AML-193 (cell line): ENCODE measurements around the gene MACROD2.

Source experiments
- DNase-seq, 2 experiments: peaks; one replicate each; lab custom pipeline; 2025; lab: John Stamatoyannopoulos, UW

MACROD2 gene

DNA sequence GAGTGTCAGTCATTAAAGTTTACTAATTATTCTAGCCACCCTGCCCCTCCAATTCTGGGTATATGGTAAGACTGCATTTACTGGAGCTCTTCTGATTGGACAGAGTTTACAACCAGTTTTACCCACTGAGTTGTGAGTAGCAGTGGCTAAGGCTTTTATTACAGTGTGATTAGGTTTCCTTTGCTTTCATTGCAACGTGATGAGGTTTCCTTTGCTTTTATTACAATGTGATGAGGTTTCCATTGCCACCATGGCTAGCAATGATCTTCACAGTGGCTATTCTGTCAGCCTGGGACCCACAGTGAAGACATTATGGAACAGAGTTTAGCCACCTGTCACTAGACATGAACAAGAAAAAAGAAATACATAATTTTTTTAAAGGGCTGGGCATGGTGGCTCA lies 1052.3 kb downstream of the MACROD2 start:
- no peak for DNase-seq

DNA sequence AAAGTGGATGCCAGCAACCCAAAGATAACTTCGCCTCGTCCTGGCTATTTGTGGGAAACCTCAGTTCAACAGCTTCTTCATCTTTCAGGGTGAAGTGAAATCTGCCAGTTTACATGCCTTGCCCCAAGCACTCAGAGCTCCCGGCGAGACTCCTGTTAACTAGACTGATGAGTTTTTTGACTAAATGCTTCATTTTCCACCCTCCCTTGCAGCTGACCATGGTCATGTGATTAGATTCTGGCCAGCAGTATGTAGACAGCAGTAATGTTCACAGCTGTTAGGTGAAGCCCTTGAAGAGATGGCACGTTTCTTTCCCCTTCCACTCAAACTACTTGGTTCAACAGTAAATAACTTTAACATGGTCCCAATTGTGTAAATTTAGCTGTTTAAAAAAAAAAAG lies 1060.9 kb downstream of the MACROD2 start:
- no peak for DNase-seq

DNA sequence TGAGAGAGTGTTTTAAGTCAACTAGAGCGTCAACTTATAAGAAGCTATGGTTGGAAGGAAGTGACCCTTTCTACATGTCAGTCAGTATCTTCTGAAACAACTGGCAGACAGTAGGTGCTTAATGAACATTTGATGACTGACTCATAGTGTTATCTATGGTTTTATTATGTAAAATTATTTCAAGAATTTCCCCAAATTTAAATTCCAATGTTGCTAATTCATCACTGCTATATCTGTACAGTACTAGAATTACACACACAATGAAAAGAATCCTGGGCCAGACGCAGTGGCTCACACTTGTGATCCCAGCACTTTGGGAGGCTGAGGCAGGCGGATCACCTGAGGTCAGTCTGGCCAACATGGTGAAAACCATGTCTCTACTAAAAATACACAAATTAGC lies 1063.5 kb downstream of the MACROD2 start:
- no peak for DNase-seq

DNA sequence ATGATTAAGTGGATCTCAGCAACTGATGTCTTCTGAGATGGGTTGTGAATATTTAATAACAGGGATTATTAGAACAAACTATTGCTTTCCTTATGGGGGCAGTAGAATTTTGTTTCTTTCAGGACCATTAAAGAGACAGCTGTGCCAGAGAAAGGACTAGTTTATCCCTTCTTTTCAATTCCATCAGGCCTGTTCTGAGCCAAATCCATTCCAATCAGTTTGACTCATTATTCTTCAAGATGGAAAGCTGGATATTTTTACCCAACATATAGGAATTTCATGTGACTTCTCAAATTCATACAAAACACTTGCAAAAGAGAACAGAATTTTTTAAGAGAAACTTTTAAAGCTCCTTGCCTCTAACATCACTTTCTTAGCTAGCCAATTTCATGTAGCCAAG lies 1064.1 kb downstream of the MACROD2 start:
- no peak for DNase-seq

DNA sequence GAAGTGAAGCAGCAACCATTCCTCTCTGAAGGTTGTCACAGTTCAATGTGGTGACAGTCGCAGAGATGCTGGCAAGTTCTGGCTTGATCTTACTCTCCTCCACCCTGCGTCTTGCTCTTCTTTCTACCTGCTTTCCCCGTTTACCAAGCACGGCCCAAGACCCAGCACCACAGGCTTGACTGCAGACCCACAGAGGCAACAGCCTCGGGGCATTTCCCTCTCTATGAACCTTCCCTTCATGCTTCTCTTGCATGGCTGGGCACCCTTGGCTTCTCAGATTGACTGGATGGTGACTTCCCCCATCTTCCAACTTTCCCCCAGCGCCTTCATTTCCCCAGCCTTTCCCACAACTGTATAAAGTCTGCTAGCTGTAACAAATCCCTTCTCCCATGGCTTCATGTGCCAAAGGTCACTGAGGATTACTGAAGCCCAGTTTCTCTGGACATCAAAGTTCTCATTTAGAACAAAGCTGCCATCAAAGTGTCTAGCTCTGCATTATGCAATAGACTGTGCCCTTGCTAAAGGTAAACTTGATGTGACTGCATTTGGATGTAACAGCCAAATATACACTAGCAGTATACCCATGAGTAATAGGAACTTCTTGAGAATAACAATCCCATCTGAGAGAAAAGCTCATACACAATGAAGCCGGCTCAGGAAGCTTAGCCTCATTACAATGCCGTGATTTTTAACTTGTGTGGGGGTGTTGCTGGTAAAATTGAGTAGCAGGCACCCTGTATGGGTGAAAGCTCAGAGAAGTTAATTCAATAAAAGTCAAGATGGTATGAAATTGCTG lies 1065.1 kb downstream of the MACROD2 start:
- no peak for DNase-seq

DNA sequence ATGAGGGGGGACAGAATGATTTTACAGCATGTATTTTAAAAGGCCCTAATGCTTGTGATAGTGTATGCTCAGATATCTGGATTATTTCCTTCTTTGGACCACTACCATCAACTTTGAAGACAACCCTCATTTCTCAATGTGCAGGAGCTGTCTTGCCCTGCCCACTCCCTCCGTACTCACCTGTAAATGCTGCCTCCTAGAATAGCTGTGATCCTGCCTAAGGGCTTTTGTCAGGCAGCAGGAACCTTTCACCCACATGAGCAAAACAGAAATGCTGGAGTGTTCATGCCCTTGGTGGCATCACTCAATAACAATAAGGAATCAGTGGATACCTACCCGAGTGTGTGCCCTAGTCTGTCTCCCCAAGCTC lies 1065.7 kb downstream of the MACROD2 start:
- no peak for DNase-seq

DNA sequence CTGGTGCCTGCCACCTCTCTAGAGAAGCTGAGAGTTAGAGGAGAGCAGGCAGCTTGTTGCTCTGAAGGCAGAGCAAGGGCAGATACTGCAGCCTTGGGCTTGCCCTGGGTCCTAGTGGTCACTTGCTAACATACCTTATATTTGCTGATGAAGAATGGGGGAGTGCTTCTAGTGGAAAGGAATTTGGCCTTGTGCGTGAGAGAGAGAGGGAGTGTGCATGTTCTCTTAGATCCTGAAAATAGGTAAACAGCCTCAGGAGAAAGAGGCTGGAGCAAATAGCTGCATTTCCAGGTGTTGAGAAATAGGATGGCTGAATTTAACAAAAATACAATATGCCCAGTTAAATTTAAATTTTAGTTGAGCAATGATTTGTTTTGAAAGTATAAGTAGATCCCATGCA lies 1066.6 kb downstream of the MACROD2 start:
- DNase-seq, result no peak

DNA sequence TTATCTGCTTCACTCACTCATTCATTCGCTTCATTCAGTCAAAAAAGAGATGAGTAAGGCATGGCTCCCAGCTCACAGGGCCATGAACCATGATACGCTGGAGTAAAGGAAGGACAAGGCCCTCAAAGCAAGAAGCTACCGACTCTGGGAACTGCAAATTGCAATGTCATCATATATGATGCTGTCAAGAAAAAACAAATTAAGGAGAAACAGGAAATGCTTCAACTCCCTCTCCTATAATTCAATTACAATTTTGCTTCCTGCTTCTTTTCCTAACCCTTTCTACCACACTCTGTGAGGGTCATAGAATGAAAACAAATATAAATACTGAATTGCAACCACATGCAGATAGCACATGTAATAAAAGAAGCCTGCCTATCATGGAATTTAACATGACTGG lies 1067.8 kb downstream of the MACROD2 start:
- no peak for DNase-seq

DNA sequence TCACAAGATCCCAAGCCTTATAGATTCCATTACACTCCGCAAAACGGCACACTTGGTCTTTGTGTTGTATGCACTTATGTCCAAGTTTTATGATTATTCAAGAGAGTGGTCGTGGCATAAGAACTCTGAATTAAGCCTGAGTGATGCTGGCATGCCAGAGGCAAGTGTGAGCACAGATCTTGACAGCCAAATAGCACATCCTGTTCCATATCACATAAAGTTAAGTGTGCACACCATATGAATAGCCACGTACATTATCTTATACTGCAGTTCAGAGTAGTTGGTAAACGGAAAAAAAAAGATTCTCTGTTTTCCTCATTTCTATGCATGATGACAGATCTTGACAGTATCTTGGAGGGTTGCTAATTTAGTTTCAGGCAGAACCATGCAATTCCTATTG lies 1069.4 kb downstream of the MACROD2 start:
- no peak for DNase-seq

DNA sequence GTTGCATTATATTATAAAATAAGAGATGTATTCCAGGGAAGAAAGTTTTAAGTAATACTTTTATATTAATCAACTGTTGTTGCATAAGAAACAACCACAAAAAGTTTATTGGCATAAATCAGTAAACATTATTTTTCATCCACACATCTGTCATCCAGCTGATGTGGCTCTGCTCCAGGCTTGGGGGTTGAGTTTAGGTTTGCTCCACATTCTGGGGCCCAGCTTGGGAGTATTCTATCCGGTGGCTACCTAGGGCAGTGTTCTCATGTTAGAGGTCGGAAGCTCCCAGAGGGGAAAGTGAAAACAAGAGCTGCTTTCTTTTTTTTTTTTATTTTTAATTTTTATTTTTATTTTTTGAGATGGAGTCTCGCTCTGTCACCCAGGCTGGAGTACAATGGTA lies 1070.5 kb downstream of the MACROD2 start:
- DNase-seq, result no peak

DNA sequence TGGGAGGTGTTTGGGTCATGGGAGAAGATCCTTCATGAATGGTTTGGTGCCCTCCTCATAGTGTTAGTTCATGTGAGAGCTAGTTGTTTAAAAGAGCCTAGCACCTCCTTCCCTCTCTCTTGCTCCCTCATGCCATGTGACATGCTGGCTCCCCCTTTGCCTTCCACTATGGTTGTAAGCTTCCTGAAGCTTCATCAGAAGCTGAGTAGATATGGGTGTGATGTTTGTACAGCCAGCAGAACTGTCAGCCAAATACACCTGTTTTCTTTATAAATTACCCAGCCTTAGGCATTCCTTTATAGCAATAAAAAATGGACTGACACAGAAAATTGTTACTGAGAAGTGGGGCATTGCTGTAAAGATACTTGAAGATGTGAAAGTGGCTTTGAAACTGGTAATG lies 1073.2 kb downstream of the MACROD2 start:
- DNase-seq, result no peak

DNA sequence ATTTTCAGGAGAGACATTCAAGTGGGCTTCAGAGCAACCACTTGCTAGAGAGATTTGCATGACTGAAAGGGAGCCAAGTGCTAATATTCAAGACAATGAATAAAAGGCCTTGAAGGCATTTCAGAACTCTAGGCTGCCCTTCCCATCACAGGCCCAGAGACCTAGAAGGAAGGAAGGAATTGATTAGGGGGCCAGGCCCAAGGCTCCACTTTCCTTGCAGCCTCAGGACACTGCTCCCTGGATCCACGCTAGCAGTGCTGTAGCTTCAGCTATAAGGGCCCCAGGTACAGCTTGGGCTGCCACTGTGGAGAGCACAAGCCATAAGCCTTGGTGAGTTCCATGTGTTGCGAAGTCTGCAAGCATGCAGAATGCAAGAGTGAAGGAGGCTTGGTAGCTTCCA lies 1074.0 kb downstream of the MACROD2 start:
- no peak for DNase-seq

DNA sequence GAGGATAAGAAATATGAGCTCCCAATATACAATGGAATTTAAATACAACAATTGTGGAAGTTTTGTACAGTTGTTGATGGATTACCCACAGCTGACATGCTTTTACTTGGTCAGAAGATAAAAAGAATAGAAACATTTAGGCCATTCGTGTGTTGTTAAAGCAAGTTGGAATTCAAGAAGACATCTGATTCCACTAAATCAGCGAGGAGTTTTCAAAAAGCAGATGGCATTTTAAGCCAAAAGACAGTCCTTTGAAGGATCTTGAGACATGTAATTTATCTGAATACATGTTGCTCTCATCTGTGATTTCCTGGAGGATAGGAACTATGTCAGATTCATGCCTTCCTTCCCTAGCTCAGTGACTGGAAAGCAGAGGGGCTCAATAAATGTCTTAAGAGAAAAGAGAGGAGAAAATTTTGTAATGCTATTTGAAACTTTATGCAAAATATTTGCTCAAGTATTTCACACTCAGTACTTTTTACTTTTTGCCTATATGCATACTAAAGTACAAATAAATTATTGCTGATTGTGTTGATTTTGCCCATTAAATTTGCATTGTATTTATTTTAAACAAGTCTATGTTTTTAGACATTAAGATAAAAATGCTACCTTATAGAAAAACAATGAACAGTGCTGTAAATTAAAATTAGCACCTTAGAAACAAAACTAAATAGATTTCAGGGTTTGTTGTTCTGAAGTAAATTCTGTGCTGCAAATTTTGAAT lies 1075.9 kb downstream of the MACROD2 start:
- DNase-seq, result no peak

DNA sequence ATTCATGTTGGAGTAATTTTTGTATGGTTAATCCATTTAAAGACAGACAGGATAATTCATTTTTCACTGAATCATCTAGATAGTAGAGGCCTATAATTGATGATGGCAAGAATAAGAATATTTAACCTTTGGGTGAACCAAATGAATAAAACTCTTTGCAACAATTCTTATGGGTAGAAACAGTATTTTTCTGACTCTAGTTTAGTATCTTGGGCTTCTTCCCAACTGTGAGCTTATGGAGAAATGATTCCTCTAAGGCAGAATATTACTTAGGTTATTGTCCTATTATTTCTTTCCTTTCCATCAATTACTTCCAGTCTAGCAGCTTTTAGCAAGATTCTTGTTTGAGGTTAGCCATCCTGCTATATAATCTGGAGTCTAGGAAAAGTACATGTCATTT lies 1077.0 kb downstream of the MACROD2 start:
- DNase-seq, result no peak

DNA sequence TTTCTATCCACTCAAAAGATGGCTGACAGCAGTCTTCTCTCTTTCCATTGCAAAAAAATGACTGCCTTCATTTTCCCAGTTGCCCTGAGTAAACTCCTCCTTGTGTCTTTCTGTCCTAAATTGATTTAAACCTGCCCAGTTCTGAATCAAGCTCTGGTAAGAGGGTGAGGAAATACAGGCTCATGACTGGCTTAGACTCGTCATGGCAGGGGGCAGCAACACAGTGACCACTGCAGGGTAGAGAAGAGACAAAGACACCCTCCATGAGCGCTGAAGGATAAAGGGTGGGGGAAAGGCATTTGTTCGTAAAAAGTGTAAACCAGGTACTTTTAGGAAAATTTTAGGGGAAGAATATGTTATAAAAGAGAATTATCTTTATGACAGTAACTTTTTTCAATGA lies 1080.3 kb downstream of the MACROD2 start:
- DNase-seq, result no peak

DNA sequence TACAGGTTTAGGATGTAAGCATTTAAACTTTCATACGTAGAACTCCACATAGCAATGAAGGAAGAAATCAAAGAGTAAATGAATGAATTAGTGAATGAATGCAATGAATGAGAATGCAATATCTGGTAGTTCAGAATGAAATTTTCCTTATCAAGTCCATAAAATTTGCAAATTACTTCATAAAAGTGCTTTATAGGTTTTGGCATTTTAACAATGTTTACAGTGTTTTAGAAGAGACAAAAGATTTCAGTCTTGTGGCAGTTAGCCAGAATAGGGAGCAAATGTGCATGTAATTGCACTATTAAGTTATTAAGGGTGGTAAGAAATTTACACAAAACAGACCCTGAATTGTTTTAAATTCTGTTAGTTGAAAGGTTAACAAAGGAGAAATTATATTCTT lies 1081.5 kb downstream of the MACROD2 start:
- DNase-seq, result no peak

DNA sequence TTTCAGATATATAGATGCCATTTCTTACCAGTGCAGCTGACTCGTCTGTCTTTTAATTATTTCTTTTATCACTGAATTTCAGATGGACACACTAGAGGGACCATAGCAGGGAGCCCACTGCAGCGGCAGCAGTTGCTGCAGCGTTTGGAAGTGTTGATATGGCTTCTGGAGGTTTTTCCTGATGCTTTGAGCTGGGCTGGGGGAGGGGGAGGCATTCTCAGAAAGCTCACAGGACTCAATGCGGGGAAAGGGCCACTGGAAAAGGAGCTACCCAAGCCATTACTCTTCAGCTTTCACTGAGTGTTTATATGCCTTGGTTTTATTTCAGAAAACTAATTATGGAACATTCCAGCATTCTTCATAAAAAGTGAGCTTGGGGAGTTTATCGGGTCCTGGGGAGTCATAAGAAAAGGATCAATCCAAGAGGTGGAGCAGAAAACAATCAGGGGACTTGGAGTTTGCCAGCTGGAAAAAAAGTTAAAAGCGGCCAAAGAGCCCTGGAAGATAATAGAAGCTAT lies 1082.5 kb downstream of the MACROD2 start:
- DNase-seq, result no peak

DNA sequence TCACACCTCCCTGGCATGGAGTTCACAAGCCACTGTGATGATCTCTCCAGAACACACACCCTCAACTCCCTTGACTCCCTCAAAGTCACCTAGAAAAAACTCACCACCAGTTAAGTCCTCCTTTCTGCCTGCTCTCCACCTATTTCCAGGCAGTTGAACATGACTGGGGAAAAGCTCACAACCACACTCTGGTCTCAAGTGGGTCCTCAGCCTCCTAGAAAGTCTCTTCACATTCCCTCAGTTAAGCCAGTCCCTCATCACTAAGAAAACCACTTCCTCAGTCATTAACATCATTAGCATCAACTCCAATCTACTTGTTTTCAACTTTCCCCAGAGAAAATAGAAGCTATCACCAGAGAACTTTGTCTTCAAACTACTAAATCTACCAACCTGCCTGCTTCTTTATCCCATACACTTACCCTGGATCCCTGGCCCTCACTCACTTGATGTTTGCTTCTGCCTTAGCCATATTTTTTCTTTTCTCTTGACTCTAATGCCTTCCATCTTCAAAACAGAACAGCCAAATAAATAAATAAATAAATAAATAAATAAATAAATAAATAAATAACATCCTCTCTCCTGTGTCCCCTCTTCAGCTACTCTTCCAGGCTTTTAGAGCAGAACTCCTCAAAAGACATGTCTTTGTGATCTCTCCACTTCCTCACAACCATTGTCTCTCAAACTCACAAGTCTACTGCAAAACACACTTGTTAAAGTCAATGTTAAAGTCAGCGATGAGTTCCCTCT lies 1084.5 kb downstream of the MACROD2 start:
- DNase-seq, result no peak

DNA sequence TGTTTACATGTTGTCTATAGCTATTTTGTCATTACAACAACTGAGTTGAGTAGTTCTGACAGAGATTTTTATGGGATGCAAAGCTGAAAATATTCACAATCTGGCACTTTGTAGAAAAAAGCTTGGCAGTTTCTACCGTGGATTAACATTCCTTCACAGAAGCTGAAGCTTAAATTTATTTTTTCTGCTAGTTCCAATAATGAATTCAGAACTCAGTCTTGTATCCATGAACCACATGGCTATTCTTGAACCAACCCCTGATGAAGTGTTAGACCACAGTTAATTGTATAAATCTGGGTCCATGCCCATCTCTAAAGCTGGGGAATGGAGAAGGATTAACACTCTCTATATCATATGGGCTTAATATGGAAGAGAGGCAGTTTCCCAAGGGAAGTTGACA lies 1085.9 kb downstream of the MACROD2 start:
- DNase-seq, result no peak

DNA sequence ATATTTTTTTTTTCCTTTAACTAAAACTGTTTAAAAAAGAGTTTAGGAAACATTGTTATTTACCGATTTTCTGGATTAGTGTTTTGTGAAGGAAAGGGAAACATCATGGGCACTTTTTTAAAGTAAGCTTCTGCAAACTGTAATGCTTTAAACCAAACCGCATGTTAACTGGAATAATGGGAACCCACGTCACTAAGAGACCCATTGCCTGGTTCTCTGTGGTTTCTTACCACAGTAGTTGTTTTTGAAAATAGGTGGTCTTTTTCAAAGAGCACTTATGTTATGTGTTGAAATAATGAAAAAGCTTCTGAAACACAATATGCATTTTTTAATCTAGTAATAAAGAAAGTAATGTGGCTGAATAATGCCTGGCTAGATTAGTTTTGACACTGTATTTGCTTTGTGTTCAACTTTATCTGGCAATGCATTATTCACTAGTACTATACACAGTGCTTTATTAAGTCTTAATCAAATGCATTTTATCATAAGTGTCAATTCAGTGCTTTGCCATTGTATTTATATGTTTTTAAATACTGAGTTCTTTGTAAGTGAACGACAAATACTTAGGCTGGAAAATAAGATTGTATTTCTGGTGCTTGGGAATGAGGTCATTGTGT lies 1096.2 kb downstream of the MACROD2 start:
- DNase-seq, result no peak

DNA sequence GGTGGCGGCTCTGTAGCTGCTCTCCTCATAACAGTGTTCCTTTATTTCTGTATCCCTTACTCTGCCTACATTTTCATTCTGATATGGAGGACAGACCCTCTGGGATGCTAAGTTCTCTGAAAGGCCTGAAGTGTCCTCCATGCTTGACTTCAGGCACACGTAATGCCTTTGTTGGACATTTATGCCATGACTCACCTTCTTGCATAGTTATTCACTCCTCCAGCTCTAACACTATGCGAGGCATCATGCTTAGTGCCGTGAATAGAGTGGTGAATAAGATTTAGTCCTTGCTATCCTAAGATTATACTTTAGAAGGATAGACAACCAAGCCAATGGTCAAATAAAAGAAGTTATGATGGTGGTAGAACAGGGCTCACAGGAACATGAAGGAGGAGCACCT lies 1103.0 kb downstream of the MACROD2 start:
- no peak for DNase-seq

DNA sequence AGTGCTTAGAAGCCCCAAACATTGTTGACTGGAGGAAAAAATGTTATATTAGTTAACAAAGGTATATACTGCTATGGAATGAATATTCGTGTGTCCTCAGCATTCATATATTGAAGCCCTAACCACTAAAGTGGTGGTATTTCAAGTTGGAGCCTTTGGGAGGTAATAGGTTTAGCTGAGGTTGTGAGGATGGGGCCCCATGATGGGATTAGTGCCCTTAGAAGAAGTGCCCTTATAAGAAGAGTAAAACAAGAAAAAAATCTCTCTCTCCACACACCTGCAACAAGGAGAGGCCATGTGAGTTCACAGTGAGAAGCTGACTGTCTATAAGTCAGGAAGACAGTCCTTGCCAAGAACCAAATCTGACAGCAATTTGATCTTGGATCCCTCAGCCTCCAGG lies 1103.8 kb downstream of the MACROD2 start:
- no peak for DNase-seq
